ENCODE results near the gene ADAMTS7.
A peak's percentile ranks its signal among the peaks of the same experiment; 100 is the strongest.
"Not testable (repeated sequence)": the region's sequence is repeated elsewhere in the genome, so short reads cannot be mapped to it uniquely, and the experiment has no call there.

Gene ADAMTS7

GRCh38 chr15:78762985-78763795 is 48.1 kb downstream of the ADAMTS7 start:
- no peak for DNase-seq

GRCh38 chr15:78762386-78762961 is 48.8 kb downstream of the ADAMTS7 start:
- DNase-seq = not testable (repeated sequence)

DNA sequence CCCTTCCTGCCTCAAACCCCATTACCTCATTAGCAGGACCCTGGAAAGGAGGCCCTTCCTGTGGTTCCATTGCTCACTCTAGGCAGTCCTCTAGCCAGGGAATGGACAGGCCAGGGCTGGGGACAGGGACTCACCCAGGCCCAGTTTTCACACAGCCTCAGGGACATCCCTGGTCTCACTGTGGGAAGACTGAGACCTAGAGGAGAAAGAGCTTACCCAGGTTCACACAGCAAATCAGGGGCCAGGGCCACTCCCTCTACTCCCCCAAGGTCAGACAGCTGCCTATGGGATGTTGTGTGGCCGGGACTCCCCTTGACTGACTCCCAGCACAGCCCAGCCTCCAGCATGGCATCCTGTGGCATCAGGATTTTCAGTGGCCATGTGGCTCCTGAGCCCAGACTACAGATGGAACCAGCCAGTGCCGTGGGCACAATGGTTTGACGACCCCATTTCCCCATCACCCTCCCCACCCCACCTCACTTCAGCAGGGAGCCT is 49.3 kb downstream of the ADAMTS7 start:
- DNase-seq = no peak

DNA sequence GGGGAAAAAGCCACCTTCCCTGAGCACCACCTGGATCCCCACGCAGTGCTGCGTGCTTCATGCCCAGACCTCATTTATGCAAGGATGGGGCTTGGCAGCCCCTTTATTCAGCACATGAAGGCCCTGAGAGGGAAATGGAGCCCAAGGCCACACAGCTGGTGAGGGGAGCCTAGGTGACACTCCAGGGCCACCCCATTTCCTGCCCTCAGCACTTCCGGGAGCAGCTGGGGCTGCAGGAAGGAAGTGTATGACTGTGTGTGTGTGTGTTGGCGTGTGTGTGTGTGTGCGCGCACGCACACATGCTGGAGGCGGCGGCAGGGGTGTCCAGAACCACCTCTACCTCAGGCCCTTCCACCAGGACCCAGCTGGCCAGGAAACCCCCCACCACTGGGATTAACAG is 49.8 kb downstream of the ADAMTS7 start:
- peak; percentile 73 for DNase-seq

GRCh38 chr15:78761020-78761419 is 50.2 kb downstream of the ADAMTS7 start:
- no peak for DNase-seq

- DNase-seq = not testable (repeated sequence)
These were observed 51.0 kb downstream of the ADAMTS7 start for GRCh38 chr15:78760091-78760882.

DNA sequence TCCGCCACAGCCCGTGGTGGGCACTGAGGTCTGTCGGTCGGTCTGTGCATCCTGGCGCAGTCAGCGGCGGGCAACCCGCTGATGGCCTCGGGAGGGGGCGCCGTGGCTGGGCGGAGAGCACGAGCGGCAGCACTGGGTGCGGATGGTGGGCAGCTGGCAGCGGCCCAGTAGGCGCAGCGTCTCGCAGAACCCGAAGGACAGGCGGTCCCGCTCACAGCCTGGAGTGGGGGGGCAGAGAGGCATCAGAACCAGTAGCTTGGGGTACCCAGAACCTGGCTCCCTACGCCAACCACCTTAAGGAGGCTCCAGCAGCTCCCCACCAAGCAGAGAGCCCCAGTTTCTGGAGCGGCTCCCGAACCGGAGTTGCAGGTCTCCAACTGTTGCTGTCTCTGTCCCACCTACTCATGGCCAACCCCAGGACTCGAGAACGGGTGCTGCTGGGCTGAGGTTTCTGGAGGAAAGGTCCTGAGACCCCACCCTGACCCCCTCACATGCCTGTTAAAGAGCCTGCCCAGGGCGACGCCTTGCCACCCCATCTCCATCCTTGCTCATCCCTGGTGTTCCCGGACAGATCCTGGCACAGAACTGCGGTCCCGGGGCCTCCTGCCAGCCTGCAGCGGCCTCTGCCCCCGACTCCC is 51.8 kb downstream of the ADAMTS7 start:
- not testable (repeated sequence) for DNase-seq

DNA sequence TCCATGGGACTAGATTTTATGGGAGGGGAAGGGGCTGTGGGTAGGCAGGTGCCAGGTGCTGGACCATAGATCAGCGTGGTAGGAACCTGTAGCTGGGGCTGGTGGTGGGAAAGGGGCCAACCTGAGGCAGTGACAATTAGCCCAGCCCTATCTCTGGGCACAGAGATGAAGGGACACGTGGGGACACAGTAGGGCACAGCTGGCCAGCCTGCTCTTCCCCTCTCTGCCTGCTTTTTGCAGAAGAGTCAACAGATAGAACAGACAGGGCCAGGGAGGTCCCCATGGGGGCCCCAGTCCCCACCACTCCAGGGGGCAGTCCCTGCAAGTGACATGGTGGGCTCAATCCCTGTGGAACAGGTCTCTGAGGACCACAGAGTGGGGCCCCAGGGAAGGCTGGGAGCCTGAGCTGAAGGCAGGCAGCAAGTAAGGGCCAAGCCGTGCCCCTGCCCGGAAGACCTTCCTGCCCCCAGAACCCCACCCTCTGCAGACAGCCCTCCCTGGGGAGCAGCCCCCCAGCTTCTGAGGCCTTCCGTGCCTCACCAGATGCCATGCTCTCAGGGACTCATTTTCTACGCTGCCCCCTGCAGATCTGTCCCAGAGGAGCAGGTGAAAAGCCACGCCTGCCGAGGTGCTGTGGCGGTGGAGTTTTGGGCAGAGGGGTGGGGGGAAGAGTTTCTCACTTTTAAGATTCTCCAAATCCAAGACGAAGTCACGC is 52.6 kb downstream of the ADAMTS7 start:
- not testable (repeated sequence) for DNase-seq

DNA sequence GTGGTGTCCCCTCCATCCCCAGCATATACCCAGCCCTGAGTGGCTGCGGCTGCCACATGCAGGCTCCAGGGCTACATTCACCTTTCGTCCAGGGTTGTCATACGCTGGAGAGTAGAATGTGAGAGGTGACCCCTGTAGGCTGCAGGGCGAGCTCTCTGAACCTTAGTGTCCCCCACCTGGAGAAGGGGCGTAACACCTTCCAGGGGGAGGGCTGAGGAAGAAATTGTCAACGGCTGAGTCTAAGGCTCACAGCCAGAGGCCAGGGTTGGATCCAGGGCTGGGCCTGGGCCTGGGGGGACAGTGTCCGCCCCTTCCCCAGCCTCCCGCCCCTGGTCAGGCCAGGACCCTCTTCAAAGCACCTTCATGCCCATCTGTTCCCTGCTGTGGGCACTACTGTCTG is 53.2 kb downstream of the ADAMTS7 start:
- DNase-seq = not testable (repeated sequence)

- no peak for DNase-seq
These were observed 53.7 kb downstream of the ADAMTS7 start for GRCh38 chr15:78757636-78757905.

- peak; percentile 53 for DNase-seq
These were observed 54.3 kb downstream of the ADAMTS7 start for GRCh38 chr15:78756781-78757635.

- peak; percentile 18 for DNase-seq
These were observed 55.2 kb downstream of the ADAMTS7 start for GRCh38 chr15:78755900-78756591.

- not testable (repeated sequence) for DNase-seq
These were observed 56.5 kb downstream of the ADAMTS7 start for GRCh38 chr15:78754637-78755280.

- not testable (repeated sequence) for DNase-seq
These were observed 57.3 kb downstream of the ADAMTS7 start for GRCh38 chr15:78753751-78754535.

- DNase-seq = not testable (repeated sequence)
These were observed 58.0 kb downstream of the ADAMTS7 start for GRCh38 chr15:78753359-78753659.

- no peak for DNase-seq
These were observed 58.5 kb downstream of the ADAMTS7 start for GRCh38 chr15:78752492-78753358.

- no peak for DNase-seq
These were observed 59.7 kb downstream of the ADAMTS7 start for GRCh38 chr15:78751602-78751979.

- DNase-seq = peak; percentile 92
These were observed 60.2 kb downstream of the ADAMTS7 start for GRCh38 chr15:78750974-78751601.

Measured in stimulated activated CD4-positive, alpha-beta T cell treated with anti-CD3 and anti-CD28 coated beads, Interleukin-4, amount 100 ng/mL, for 24 hours (primary cell).